GM21423 (cell line): ENCODE data around the gene CELSR3.

Experiments used
- ATAC-seq: cut with Tn5 transposase; IDR thresholded peaks from one replicate; pipeline ENCODE4 v1.9.1; 2021; ENCODE audit warnings: mild to moderate bottlenecking, moderate library complexity; ENCODE audit not compliant: unreplicated experiment

Gene CELSR3

DNA sequence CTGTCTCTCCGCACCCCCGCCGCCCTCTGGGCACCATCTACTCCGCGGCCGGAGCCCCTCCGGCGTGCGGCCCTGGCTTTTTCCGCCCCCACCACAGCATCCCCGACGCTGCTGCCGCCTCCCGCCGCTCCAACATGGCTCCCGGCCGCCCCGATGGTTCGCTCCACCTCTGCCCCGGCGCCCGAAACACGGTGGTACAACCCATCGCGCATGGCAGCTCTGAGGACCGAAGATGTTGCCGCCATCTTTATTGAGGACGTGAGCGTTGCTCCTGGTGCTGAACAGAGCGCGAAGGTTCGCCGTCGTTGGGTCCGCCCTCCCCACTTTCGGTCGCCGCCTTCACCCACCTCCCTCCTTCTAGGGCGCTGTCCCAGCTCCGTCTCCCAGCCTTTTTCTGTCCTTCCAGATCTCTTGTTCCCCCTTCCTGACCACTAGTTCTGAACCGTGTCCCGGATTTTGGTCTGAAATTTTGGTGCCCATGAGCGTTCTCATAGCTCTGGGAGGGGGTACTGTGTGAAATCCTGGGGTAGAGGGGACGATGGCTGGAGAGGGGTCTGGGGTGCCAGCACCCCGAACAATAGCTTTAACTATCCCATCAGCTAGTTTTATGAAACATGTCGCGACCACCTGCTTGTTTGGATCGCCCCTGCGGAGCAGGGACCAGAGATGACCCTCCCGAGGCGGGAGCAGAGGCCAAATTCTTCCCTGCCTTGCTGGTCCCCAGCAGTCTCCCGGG lies at the start of gene CELSR3:
TSS of gene CELSR3 (minus strand) at position 134 of the 736 bp plus-strand sequence. CDS start 252 bp downstream, outside the sequence.
- no peak for ATAC-seq

- ATAC-seq = no peak
Observed at GRCh38 chr3:48711727-48712126, 49.0 kb upstream of the CELSR3 start.

DNA sequence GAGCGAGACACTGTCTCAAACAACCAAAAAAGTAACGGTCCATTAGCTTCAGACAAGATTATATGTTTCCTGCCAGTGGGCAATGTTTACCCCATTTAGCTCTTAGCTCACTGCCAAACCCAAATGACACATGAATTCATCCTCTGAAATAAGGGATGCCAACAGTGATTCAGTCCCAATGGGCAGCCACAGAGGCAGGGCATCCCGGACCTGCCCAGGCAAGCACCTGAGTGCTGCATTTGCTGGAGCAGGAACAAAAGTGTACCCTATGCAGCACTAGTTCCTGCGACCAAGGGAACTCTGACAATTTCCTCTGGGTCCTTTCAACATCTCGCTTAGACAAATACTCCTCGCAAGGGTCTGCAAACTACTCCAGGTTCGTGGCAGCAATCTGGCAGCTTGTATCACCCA lies 46.4 kb upstream of the CELSR3 start:
- no peak for ATAC-seq

GRCh38 chr3:48708481-48708889 lies 45.8 kb upstream of the CELSR3 start:
- ATAC-seq = no peak

DNA sequence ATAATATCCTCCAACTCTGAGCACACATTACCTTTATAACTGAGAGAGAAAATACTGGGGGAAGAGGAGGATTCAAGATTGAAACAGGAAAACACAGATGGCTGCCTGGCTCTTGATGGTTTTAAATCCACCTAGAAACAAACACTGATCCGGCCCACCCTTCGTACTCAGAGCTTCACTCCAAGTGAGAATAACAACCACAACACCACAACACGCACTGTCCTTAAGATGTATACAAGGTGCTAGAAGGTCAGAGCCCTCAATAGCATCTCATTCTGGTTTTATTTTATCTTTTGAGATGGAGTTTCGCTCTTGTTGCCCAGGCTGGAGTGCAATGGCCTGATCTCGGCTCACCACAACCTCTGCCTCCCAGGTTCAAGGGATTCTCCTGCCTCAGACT lies 44.5 kb upstream of the CELSR3 start:
- ATAC-seq = no peak

DNA sequence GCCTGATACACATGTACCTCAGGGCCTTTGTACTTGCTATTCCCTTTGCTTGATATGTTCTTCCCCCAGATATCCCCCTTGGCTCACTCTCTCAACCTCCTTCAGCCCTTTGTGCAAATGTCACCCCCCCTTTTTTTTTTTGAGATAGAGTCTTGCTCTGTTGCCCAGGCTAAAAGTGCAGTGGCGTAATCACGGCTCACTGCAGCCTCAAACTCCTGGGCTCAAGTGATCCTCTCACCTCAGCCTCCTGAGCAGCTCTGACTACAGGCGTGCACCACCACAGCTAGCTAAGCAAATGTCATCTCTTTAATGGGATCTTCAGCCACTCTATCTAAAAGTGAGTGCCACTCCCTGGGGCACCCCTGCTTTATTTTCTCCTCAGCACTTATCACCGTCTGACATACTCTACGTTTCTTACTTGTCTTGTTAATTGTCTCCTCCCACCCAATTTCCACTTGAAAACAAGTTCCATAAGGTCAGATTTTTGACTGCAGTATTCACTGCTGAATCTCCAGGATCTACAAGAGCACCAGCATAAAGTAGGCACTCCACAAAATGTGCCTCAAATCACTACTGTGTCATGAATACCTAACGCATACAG lies 39.7 kb upstream of the CELSR3 start:
- no peak for ATAC-seq

GRCh38 chr3:48700731-48701405 lies 38.2 kb upstream of the CELSR3 start:
- ATAC-seq = no peak

DNA sequence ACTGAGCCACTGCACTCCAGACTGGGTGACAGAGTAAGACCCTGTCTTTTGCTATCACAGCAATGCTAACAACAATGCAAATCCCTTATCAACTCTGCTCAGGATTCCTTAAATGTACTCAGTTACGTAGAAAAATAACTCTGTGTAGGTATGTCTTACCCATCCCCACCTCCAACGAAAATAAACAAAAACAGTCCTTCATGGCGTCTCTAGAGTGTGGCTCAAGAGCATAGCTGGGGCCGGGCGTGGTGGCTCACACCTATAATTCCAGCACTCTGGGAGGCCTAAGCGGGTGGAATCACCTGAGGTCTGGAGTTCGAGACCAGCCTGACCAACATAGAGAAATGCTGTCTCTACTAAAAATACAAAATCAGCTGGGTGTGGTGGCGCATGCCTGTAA lies 36.2 kb upstream of the CELSR3 start:
- ATAC-seq = no peak

- ATAC-seq = no peak
Observed at GRCh38 chr3:48697952-48698351, 35.3 kb upstream of the CELSR3 start.

DNA sequence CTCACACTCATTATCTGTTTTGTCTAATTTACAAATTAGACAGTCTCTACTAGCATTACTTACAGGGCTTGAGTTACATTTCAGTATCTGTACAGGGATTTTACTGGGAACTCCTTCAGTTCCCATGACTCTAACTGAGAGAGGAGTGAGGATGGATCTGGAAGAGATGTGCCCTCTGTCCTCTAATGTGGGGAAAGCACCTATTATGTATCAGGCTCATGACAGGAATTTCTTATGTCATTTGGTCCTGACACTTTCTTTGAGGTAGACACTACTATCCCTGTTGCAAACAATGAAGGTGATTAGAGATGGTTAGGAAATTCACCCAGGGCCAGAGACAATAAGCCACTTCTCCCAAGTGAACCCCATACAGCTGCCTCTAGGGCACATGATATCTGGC lies 33.9 kb upstream of the CELSR3 start:
- ATAC-seq = no peak

GRCh38 chr3:48696156-48696555 lies 33.5 kb upstream of the CELSR3 start:
- ATAC-seq = no peak

DNA sequence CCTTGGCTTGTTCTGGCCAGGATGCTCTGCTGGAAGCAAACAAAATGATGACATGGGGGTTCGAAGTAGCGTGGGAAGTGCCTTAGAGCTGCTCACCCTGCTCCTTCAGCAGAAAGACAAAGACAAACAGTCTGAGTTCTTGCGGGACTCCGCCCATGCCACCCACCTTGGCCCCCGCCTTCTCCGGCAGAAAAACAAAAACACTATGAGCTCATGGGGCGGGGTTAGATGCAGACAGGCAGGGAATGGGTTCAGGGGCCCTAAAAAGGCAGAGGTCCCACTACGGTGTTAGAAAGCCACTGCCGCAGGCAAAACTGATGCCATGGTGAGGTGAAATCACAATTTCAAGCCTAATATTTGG lies 32.7 kb upstream of the CELSR3 start:
- no peak for ATAC-seq

DNA sequence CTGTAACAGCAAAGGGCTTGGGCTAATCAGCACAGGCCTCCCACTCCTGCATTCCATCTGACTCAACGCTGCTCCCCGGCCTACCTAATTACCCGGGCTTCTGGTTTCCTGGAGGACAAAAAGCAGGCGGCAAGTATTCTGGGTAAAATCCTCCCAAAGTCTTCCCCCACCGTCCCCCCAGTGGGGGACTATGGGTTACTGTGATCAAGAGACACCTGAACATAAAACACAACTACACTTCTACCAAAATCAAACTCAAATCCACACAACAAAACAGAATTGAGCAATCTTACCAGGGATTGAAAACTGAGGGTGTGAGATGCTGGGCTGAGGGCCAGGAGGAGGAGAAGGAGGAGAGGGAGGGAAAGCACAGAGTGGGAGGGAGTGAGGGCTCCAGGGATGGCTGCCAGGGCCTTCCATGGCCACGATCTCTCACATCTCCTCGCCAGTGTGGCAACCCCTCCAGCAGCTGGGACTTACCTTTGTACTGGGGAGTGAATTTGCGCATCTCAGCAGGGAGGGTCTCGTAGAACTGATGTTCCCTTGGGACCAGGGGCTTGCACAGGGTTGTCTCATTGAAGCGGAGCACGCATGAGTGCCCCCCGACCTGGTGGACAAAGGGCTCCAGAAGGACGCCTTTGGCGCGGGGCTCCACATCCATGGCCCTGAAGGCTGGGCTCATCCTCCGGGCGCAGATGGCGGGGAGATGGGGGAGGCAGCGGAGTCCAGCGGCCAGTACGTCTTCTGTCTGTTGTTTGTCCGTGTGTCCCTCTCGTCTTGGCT lies 32.1 kb upstream of the CELSR3 start:
- no peak for ATAC-seq

- ATAC-seq = no peak
Observed at GRCh38 chr3:48693826-48694225, 31.1 kb upstream of the CELSR3 start.

DNA sequence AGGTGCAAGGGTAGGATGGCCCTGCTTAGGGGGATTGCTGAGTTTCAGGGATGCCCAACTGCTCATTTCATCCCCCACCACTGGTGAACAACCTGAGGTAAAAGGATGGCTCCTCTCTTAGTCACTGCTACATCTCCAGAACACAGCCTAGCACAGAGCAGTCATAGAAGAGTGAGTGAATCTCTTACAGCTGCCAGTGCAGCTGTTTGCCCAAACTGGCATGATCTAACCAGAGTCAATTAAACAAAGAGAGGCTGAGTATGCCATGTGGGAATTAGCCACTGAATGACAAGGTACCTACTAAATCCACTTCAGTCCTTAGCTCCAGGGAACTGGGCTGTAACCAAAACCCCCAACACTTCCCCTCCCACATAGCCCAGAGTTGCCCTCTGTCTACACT lies 29.9 kb upstream of the CELSR3 start:
- ATAC-seq = no peak

GRCh38 chr3:48690846-48691458 lies 28.3 kb upstream of the CELSR3 start:
- ATAC-seq = no peak

DNA sequence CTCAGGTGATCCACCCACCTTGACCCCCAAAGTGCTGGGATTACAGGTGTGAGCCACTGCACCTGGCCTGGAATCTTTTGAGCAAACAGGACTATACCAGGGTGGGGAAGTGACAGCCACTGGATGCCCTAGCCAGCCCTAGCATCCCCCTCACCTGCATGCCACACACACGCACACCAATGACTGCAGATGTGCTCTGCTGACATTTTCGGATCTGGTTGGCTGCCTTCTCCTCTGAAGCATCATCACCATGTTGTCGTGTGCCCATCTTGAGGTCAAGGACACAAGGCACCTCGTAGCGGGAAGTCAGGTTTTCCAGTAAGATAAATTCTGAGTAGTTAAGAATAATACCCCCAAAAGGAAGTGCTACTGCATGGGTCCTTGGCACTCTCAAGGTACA lies 26.7 kb upstream of the CELSR3 start:
- no peak for ATAC-seq

- ATAC-seq = no peak
Observed at GRCh38 chr3:48688737-48689075, 26.0 kb upstream of the CELSR3 start.

GRCh38 chr3:48688032-48688736 lies 25.5 kb upstream of the CELSR3 start:
- ATAC-seq = no peak

DNA sequence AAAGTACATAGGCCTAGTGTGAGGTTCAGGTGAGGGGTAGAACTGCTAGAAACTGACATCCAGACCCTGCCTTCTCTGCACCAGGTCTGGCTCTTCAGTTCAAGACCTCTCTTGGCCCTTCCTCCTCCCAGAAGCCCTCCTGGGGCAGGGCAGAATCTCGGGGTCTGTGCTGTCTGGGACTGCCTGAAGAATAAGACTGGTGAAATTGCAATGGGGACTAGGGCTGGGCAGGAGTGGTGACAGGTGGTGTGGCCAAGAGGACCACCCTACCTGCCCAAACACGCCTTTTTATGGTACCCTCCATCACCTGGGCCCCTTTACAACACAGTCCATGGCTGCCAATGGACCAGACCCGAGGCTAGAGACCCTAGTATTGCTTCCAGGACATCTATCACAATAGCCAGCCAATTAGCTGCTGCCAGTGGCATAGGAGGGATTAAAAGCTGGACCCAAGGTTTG lies 24.6 kb upstream of the CELSR3 start:
- no peak for ATAC-seq
